ENCODE results near the gene UQCR11. TPM values are rescaled to one million over a fixed set of nuclear protein-coding genes. Genes with fewer than 3 reads are reported as not detected.

The UQCR11 gene
- total RNA-seq, 1 donor from 2014 or later = 203 TPM

DNA sequence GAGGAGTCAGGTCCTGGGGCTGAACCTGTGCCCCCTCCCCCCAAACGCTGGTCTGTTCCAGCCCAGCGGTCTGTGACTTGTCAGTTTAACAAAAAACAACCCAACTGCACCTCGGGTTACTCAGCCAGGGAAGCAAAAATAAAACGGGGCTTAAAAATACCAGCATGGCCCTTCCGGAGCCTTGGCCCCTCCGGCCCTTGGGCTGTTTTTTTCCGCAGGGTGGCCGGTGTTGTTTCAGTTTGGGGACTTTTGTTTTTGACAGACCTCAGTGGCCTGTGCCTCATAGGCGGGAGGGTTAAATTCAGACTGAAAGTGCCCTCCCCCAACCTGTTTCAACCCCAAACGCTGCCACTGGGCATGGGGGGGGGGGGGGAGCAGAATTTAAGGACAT, 43.2 kb upstream of the UQCR11 start:
- H3K27ac Mint-ChIP-seq (ENCODE audit: unreplicated experiment) = no peak overlapping the region
- peaks cover 14% of the 10 kb centered on the region for H3K36me3 Mint-ChIP-seq (ENCODE audit: unreplicated experiment)
- no peaks in the 10 kb centered on the region for H3K27me3 Mint-ChIP-seq (ENCODE audit: unreplicated experiment)
- no peak for DNase-seq (ENCODE audit: extremely low spot score, unreplicated experiment)
- no peaks in the 10 kb centered on the region for H3K9me3 Mint-ChIP-seq (ENCODE audit: unreplicated experiment)
- peaks cover 21% of the 10 kb centered on the region for H3K4me1 Mint-ChIP-seq (ENCODE audit: unreplicated experiment)
- no peak overlapping the region for H3K4me3 Mint-ChIP-seq (ENCODE audit: unreplicated experiment)
- TF ChIP-seq, protein P1, sequence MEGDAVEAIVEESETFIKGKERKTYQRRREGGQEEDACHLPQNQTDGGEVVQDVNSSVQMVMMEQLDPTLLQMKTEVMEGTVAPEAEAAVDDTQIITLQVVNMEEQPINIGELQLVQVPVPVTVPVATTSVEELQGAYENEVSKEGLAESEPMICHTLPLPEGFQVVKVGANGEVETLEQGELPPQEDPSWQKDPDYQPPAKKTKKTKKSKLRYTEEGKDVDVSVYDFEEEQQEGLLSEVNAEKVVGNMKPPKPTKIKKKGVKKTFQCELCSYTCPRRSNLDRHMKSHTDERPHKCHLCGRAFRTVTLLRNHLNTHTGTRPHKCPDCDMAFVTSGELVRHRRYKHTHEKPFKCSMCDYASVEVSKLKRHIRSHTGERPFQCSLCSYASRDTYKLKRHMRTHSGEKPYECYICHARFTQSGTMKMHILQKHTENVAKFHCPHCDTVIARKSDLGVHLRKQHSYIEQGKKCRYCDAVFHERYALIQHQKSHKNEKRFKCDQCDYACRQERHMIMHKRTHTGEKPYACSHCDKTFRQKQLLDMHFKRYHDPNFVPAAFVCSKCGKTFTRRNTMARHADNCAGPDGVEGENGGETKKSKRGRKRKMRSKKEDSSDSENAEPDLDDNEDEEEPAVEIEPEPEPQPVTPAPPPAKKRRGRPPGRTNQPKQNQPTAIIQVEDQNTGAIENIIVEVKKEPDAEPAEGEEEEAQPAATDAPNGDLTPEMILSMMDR (IDR thresholded peaks at IDR 0.05) = no peak

DNA sequence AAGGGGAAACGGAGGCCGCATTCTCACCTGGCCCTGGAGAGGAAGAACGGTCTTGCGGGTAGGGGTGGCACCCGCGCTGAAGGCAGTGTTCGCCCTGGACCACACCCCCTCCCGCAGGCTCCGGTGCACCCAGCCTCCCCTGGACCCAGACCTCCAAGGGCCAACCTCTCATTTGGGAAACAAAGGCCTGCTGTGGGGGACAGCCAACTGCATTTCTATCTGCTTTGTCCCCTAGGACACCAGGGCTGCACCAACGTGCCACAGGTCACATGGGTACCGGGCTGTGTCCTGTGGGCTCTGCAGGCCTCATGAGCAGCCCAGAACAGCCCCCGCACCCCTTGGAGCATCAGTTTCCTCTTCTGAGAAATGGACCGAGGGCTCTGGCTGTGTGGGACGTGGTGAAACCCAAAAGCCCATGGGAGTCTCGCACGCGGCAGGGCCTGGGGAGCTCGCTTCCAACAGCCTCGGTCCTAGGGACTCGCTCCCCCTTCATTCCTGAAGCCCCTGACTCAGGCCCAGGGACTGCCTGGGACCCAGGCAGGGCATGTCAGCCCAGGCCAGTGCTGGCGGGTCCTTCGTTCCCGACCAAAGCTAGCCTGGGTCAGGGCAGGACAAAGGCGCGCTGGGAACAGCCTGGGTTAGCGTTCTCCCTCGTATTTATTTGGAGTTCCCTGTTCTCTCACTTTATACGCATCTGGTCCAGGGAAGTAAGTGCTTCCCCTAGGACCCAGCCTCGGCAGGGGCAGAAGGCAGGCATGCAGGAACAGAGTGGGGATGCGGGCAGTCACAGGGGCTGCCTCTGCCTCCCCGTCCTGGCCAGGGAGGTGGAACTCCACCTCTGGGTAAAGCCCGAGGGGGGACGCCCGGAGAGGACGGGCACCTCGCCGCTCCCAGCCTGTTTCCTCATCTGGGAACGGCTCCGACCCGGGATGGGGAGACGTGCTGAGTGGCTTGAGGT, 42.5 kb upstream of the UQCR11 start:
- Mint-ChIP-seq H3K4me3 (ENCODE audit: unreplicated experiment) (no peak overlapping the region), H3K4me1 (ENCODE audit: unreplicated experiment) (peaks cover 18% of the 10 kb centered on the region), H3K9me3 (ENCODE audit: unreplicated experiment) (no peaks in the 10 kb centered on the region), H3K27me3 (ENCODE audit: unreplicated experiment) (no peaks in the 10 kb centered on the region), H3K36me3 (ENCODE audit: unreplicated experiment) (peaks cover 15% of the 10 kb centered on the region), H3K27ac (ENCODE audit: unreplicated experiment) (no peak overlapping the region)
- no peak for DNase-seq (ENCODE audit: extremely low spot score, unreplicated experiment)
- TF ChIP-seq, protein P1 (IDR thresholded peaks at IDR 0.05) = no peak

DNA sequence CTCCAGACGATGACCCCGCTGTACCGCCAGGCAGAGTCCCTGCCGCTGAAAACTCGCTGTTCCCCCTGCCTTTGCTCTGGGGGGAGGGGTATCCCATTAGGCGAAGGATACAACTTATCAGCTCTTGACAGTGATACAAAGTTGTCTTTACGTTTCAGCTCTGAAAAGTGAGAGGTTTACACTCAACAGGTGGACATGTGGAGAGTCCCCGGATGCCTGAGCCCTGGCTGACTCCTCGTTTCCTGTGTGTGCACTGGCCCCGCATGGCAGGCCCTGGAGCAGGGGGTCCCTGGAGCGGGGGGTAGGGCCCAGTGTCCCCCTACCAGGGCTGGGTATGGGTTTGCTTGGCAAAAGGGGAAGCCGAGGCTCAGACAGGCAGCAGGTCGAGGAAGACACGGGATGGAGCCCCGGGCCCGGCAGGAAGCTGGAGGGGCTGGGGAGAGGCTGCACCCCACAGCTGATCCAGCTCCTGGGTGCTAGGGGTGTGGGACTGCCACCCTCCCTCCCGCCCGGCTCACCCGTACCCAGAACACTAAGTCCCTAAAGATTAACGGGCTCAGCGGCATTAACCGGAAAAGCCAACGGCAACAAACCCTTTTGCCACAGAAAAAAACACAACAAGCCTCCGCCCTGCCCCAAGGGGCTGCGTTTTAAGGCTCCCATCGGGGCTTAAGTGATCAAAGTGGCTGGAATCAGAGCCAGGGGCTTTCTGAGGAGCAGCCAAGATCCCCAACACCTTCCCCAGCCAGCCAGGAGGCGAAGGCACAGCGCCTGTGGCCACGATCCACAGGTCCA, 41.6 kb upstream of the UQCR11 start:
- Mint-ChIP-seq H3K9me3 (ENCODE audit: unreplicated experiment) (no peaks in the 10 kb centered on the region), H3K27ac (ENCODE audit: unreplicated experiment) (no peak overlapping the region), H3K36me3 (ENCODE audit: unreplicated experiment) (peaks cover 19% of the 10 kb centered on the region), H3K4me1 (ENCODE audit: unreplicated experiment) (peaks cover 18% of the 10 kb centered on the region), H3K27me3 (ENCODE audit: unreplicated experiment) (no peaks in the 10 kb centered on the region), H3K4me3 (ENCODE audit: unreplicated experiment) (no peak overlapping the region)
- TF ChIP-seq, protein P1 (IDR thresholded peaks at IDR 0.05) = no peak
- DNase-seq (ENCODE audit: extremely low spot score, unreplicated experiment) = no peak

GRCh38 chr19:1646149-1646548, 40.9 kb upstream of the UQCR11 start:
- no peak overlapping the region for H3K4me3 Mint-ChIP-seq (ENCODE audit: unreplicated experiment)
- TF ChIP-seq, protein P1 (IDR thresholded peaks at IDR 0.05) = no peak
- H3K27ac Mint-ChIP-seq (ENCODE audit: unreplicated experiment) = no peak overlapping the region
- no peaks in the 10 kb centered on the region for H3K27me3 Mint-ChIP-seq (ENCODE audit: unreplicated experiment)
- DNase-seq (ENCODE audit: extremely low spot score, unreplicated experiment) = no peak
- H3K4me1 Mint-ChIP-seq (ENCODE audit: unreplicated experiment) = peaks cover 18% of the 10 kb centered on the region
- peaks cover 19% of the 10 kb centered on the region for H3K36me3 Mint-ChIP-seq (ENCODE audit: unreplicated experiment)
- no peaks in the 10 kb centered on the region for H3K9me3 Mint-ChIP-seq (ENCODE audit: unreplicated experiment)

DNA sequence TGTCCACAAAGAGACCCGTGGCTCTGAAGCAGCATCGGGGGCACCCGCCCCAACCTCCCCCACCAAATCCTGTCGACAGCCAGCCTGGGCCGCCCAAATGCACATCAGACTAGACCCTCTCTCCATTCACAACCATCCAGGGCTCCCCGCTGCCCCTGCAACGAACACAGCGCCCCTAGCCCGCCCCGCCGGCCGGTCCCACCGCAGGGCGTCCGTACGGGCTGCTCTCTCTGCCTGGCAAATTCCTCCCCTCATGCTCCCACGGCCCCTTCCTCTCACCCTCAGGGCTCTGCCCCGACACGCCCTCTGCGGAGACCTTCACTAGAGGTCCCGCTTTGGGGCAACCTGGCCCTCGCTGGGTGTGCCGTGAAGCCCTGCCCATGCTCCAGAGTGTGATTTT, 40.0 kb upstream of the UQCR11 start:
- no peaks in the 10 kb centered on the region for H3K9me3 Mint-ChIP-seq (ENCODE audit: unreplicated experiment)
- H3K4me3 Mint-ChIP-seq (ENCODE audit: unreplicated experiment) = no peak overlapping the region
- H3K27me3 Mint-ChIP-seq (ENCODE audit: unreplicated experiment) = no peaks in the 10 kb centered on the region
- peaks cover 11% of the 10 kb centered on the region for H3K4me1 Mint-ChIP-seq (ENCODE audit: unreplicated experiment)
- peaks cover 20% of the 10 kb centered on the region for H3K36me3 Mint-ChIP-seq (ENCODE audit: unreplicated experiment)
- TF ChIP-seq, protein P1 (IDR thresholded peaks at IDR 0.05) = no peak
- no peak overlapping the region for H3K27ac Mint-ChIP-seq (ENCODE audit: unreplicated experiment)
- no peak for DNase-seq (ENCODE audit: extremely low spot score, unreplicated experiment)
